LNCaP clone FGC (cell line): Measurements from ENCODE around the gene PVALEF.

ENCODE experiments used
- DNase-seq: peaks from one replicate; pipeline ENCODE4 v3.0.0-alpha.2; 2011; ENCODE audit warnings: low read depth
- H3K4me3 ChIP-seq: 2 replicates; pipeline ENCODE4 v1.5.1; 2011; ENCODE audit warnings: mild to moderate bottlenecking, low read depth, low read length, control low read depth
- TF ChIP-seq, protein P1 (sequence below): IDR thresholded peaks from 2 replicates; pipeline ENCODE4 v1.5.1; 2012; ENCODE audit warnings: mild to moderate bottlenecking; ENCODE audit not compliant: control insufficient read depth, insufficient read depth; ENCODE audit errors: extremely low read depth

PVALEF gene

DNA sequence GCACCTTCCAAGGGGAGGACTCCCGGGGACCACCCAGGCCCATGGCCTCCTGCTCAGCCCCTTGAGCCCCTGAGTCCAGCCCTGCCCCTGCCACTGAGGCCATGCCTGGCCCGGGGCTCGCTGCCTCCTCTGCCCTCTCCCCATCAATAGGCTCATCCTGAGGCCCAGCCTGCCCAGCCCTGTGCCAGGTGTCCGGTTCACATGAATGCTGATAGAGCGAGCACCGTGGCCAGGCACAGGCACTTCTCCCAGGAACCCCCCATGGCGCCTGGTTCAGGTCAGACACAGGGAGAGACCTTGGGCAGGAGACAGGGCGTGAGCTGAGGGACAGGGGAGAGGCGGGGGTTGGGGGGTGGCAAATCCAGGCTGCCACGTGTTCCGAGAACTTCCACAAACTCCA, 2.8 kb upstream of the PVALEF start:
- TF ChIP-seq, protein P1, sequence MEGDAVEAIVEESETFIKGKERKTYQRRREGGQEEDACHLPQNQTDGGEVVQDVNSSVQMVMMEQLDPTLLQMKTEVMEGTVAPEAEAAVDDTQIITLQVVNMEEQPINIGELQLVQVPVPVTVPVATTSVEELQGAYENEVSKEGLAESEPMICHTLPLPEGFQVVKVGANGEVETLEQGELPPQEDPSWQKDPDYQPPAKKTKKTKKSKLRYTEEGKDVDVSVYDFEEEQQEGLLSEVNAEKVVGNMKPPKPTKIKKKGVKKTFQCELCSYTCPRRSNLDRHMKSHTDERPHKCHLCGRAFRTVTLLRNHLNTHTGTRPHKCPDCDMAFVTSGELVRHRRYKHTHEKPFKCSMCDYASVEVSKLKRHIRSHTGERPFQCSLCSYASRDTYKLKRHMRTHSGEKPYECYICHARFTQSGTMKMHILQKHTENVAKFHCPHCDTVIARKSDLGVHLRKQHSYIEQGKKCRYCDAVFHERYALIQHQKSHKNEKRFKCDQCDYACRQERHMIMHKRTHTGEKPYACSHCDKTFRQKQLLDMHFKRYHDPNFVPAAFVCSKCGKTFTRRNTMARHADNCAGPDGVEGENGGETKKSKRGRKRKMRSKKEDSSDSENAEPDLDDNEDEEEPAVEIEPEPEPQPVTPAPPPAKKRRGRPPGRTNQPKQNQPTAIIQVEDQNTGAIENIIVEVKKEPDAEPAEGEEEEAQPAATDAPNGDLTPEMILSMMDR, result no peak
- no peak for DNase-seq
- H3K4me3 ChIP-seq, result no peak overlapping the region

DNA sequence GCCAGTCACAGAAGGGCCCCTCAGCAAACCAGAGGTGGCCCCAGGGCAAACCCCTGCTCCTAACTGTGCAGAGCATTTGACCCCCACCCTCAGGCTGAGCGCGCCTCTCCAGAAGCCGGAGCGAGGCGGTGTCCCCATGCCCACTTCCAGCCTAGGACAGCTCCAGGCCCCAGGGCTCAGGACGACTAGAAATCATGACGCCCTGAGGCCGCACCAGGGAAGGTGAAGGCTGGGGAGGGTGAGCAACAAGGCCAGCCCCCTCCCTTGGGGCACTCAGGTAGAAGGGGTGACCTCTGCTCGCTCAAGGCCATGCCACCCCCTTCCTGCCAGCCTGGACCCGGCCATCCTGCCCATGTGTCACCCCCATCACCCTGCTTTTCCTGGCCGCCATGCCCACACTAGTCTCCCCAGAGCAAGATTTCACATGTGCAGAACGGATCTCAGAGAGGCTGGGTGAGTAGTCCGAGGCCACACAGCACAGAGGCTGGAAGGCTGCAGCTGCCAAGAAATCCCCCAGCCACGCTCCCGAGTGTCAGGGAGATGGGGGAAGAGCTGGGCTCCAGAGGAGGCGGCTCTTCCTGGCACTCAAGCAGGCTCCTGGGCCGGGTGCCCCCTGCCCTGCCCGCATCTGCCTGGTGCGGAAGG, 2.1 kb upstream of the PVALEF start:
- TF ChIP-seq, protein P1, result no peak
- DNase-seq, result no peak

DNA sequence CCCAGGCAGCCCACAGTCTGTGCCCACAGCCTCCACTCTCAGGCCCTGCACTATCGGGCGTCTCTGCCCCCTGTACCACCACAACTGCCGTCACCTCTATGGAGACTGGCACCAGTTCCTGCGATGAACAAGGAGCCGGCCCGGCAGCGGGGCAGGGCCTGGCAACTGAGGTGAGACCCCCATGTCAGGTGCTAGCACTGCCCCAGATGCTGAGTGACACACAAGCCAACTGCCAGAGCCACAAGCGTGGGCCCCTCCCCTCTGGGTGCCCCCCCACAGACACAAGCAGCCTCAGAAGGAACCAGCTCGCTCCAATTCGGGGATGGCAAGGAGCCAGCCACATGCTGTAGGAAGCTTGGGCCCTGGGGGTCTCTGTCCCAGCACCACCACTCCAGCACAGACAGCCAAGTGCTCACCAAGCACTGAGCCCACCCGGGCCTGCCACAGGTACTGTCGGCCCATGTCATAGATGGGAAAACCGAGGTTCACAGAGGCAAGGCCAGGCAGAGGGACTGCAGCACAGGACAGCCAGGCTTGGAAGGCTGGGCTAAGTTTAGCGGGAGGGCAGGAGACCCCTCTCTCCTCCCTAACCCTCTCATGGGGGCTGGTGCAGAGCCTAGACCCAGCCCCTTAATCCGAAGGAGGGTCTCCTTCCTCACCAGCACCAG, 1.5 kb upstream of the PVALEF start:
- DNase-seq, result no peak
- TF ChIP-seq, protein P1, result no peak
- no peak overlapping the region for H3K4me3 ChIP-seq

More for the DNA sequence above, 2.1 kb upstream of the PVALEF start:
- no peak overlapping the region for H3K4me3 ChIP-seq

DNA sequence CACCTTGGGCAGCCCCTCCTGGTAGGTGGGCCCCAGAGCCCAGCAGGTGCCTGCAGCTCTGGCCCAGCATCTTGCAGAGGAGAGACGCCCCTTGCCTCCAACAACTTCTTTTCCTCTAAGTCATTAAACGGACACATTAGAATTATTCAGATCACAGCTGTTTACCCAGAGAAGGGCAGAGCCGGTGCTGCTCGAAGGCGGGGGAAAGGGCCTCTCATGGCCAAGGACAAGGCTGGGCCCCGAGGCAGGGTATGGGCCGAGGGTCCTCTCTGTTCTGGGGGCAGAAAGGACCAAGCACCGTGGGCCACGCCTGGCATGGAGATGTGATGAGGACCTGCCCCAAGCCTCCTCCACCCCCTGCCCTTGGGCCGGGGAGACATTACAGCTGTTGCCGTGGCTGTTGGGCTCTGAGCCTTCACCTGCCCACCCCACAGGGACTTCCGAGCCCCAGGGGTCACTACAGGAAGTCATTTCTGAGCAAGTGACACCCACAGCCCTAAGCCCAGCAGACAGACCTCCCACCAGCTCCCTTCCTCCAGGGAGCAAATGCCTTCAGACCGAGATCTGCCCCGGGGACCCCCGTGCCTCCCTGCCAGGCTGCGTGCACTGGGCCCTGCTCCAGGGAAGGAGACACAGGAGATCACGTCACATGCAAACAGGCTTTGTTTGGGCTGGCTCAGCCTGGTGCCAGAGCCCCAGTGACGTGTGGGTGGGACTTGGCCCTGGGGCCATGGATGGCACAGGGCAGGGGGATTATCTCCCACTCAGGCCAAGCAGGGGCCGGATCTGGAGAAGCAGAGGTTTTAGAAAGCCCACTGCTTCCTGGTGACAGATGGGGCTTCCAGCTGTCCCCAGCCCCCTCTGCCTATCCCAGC, 699 bp upstream of the PVALEF start:
- DNase-seq, result no peak
- TF ChIP-seq, protein P1, result no peak
- H3K4me3 ChIP-seq, result no peak overlapping the region

DNA sequence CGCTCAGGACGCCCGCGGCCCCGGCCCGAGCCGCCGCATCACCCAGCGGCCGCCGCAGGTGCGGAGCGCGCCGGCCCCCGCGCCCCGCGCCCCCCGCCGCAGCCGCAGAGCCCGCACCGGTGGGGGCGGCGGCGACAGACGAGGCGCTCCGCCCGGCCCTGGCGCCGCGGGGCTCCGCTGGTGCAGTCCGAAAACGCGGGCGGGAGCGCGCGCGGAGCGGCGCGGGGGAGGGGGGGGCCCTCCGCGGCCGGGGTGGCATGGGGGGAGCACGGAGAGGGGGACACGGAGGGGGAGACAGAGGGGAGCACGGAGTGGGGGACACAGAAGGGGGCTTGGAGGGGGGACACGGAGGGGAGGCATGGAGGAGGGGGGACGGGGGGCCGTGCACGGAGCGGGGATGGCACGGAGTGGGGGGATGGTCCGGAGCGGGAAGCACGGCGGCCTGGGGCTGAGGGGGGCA, 756 bp downstream of the PVALEF start, which contains the start of gene AATK:
TSS of gene AATK (minus strand) at position 189 of the 460 bp plus-strand sequence. CDS start 229 bp downstream, outside the sequence.
- TF ChIP-seq, protein P1, result no peak
- no peak for DNase-seq
- no peak within 1 kb of the TSS for H3K4me3 ChIP-seq

DNA sequence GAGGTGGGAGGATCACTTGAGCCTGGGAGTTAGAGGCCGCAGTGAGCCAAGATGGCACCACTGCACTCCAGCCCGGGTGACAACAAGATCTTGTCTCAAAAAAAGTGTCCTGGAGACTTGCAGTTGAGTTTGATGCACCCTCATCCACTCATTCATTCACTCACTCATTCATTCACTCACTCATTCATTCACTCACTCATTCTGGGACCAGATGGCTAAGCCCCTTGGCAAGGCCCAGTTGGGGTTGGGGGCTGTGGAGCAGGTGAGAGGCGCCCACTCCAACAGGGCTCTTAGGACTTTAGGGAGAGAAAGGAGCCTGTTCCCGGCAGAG, 1.9 kb downstream of the PVALEF start:
- no peak for DNase-seq
- TF ChIP-seq, protein P1, result no peak
- no peak overlapping the region for H3K4me3 ChIP-seq
